Heart left ventricle (tissue), 16 donors: ENCODE measurements around the gene SMC3. TPM values are rescaled to one million over a fixed set of nuclear protein-coding genes. Genes with fewer than 3 reads are reported as not detected.
"Not testable (repeated sequence)": the region's sequence is repeated elsewhere in the genome, so short reads cannot be mapped to it uniquely, and the experiment has no call there.

Source experiments
- ATAC-seq, 4 donors: fragments of 200-7000 bp; cut with Tn5 transposase; one replicate each; pipeline ENCODE4 v1.9.1; 2020 to 2022; ENCODE audit warnings: moderate library complexity in 4 of 4, mild to moderate bottlenecking in 3 of 4, moderate number of reproducible peaks in 1 of 4
- DNase-seq, 5 donors: peaks; one replicate each; pipeline ENCODE4 v3.0.0-alpha.2; 2020
- H3K27ac ChIP-seq, 12 donors: fragments of 200-600 bp; sonication (generic) in 4 of 12; one replicate each; pipeline versions ENCODE4 v1.5.0 to v1.8.0; 2016 to 2022; ENCODE audit warnings: mild to moderate bottlenecking in 2 of 12
- H3K27me3 ChIP-seq, 9 donors: fragments of 200-600 bp; sonication (generic) in 2 of 9; one replicate each; pipeline versions ENCODE4 v1.5.1 to v1.8.0; 2016 to 2022; ENCODE audit warnings: mild to moderate bottlenecking in 3 of 9
- H3K36me3 ChIP-seq, 9 donors: fragments of 200-600 bp; sonication (generic) in 2 of 9; one replicate each; pipeline versions ENCODE4 v1.5.0 to v1.8.0; 2018 to 2022; ENCODE audit warnings: mild to moderate bottlenecking in 2 of 9
- H3K4me1 ChIP-seq, 12 donors: fragments of 200-600 bp; sonication (generic) in 4 of 12; one replicate each; pipeline versions ENCODE4 v1.5.0 to v1.8.0; 2016 to 2022; ENCODE audit warnings: mild to moderate bottlenecking in 3 of 12
- H3K4me3 ChIP-seq, 12 donors: fragments of 200-600 bp; sonication (generic) in 4 of 12; one replicate each; pipeline versions ENCODE4 v1.5.0 to v1.8.0; 2017 to 2022; ENCODE audit warnings: mild to moderate bottlenecking in 9 of 12, moderate library complexity in 4 of 12
- H3K9me3 ChIP-seq, 12 donors: fragments of 200-600 bp; sonication (generic) in 4 of 12; one replicate each; pipeline versions ENCODE4 v1.5.0 to v1.8.0; 2016 to 2022; ENCODE audit warnings: mild to moderate bottlenecking in 1 of 12
- CTCF ChIP-seq, 12 donors: fragments of 200-600 bp; sonication (generic) in 4 of 12; IDR thresholded peaks; one replicate each; pipeline versions ENCODE4 v1.5.0 to v1.8.0; 2018 to 2022; ENCODE audit warnings: antibody characterized with exemption in 12 of 12, mild to moderate bottlenecking in 5 of 12
- POLR2A ChIP-seq, 2 donors: fragments of 450-650 bp; IDR thresholded peaks; one replicate each; pipeline ENCODE4 v1.6.1; 2017; ENCODE audit warnings: antibody characterized with exemption in 2 of 2, mild to moderate bottlenecking in 2 of 2, moderate library complexity in 2 of 2
- WGBS, 4 donors: extraction: QIAGEN DNeasy Blood & Tissue Kit in 2 of 4; methylation state at CpG; one replicate each; pipeline versions ENCODE4 v1.1.5 to v1.1.7; 2013 to 2018; 5-methylcytosine and 5-hydroxymethylcytosine counted together
- intact Hi-C, 10 donors: fragments of 100-400 bp; cut with DNase I; formaldehyde crosslinking; loops; one replicate each; pipeline versions ENCODE4 v1.11.1 to v1.14.2; 2022
- polyA plus RNA-seq, 2 donors: library from polyadenylated mRNA; stranded (reverse); fragments of 200-250 nt; gene quantifications; one replicate each; pipeline ENCODE4 v1.2.3, GENCODE V29; 2013
- total RNA-seq, 9 donors: library from RNA; depleted of rRNA in 2 of 9; stranded (reverse); fragments of >200 nt in 2 of 9; fragmentation: NEBNext Ultra II Directional in 3 of 9; extraction: Animal tissue kit (Norgen Biotek cat#: 25700) in 3 of 9; gene quantifications; one replicate each; pipeline versions ENCODE4 v1.1.0 to v1.2.4, GENCODE V29; 2016 to 2023
- donor health status: ischemic (EF 13 %, LVEDD 7.1; RV severe dilation, severe dysfunction).
- donor health status: healthy with polysubstance abuse.
- donor health status: DM: no; HTN: yes; CAD: no.
- donor health status: DM: no; HTN: no; CAD: no.
- donor health status: ischemic (EF 25% LVEDD 6.9; RV normal size, moderate dysfunction).
- donor health status: ischemic (EF 25% LVEDD 5.7; RV mildly dilated, moderate dysfunction).
- donor health status: healthy.
- donor health status: DM: yes; HTN: yes; CAD: no.
- donor health status: ischemic (EF 35%, LVEDD 5.7; RV mildly dilated, moderate dysfunction).
- donor health status: nonischemic (EF 11% LVEDD 7.7; RV severe dilation, severe dysfunction).
- donor health status: DM: yes; HTN: yes; CAD: no.
- donor health status: PGD.
- donor health status: ischemic (EF 29% LVEDD 5.4; RV normal size, mild dysfunction).
- donor health status: nonischemic (EF 23%, LVEDD 6.1; RV moderate dilation, normal function).

Gene SMC3
- total and polyA plus RNA-seq, 11 donors = 12.0 to 29.2 (median 19.6) TPM

- WGBS, 4 donors = 89 to 97% (median 95%) methylated on average over 2 of the region's 2 CpGs
- DNase-seq (no peak), ATAC-seq (no peak)
- no peak for TF ChIP-seq CTCF (IDR thresholded peaks at IDR 0.05)
- no peak for TF ChIP-seq POLR2A (IDR thresholded peaks at IDR 0.05)
- H3K27ac ChIP-seq = no peak overlapping the region
- H3K4me1 ChIP-seq = peaks cover 0 to 53% (median 5%) of the 10 kb centered on the region in 12 donors
- H3K27me3 ChIP-seq = peaks cover 0 to 4% (median 0%) of the 10 kb centered on the region in 9 donors
- no peaks in the 10 kb centered on the region for H3K9me3 ChIP-seq
- no peak overlapping the region for H3K4me3 ChIP-seq
- intact Hi-C loops = loop anchor here in 3 of 10 donors (5.0 to 10.0 kb wide), 3 partner anchors 174 to 397 kb away; no protein-coding TSS in a partner anchor
- H3K36me3 ChIP-seq = no peaks in the 10 kb centered on the region
Observed at GRCh38 chr10:110531687-110532086, 35.8 kb upstream of the SMC3 start.

- H3K36me3 ChIP-seq, H3K4me3 ChIP-seq, H3K27me3 ChIP-seq, ATAC-seq, H3K9me3 ChIP-seq, DNase-seq, H3K27ac ChIP-seq: not testable (repeated sequence)
- peaks cover 0 to 53% (median 5%) of the 10 kb centered on the region in 12 donors for H3K4me1 ChIP-seq
- 87 to 91% (median 89%) methylated on average over 4 of the region's 4 CpGs for WGBS, 4 donors
- intact Hi-C loops = loop anchor here in 3 of 10 donors (5.0 to 10.0 kb wide), 3 partner anchors 175 to 398 kb away; no protein-coding TSS in a partner anchor
Observed at GRCh38 chr10:110532628-110533027, 34.9 kb upstream of the SMC3 start.

GRCh38 chr10:110533149-110533548, 34.3 kb upstream of the SMC3 start:
- 26 to 36% (median 32%) methylated on average over 3 of the region's 3 CpGs for WGBS, 4 donors
- Histone ChIP-seq H3K36me3 (no peaks in the 10 kb centered on the region), H3K27me3 (peaks cover 0 to 4% (median 0%) of the 10 kb centered on the region in 9 donors), H3K9me3 (no peaks in the 10 kb centered on the region), H3K4me1 (peaks cover 0 to 53% (median 5%) of the 10 kb centered on the region in 12 donors), H3K4me3 (no peak overlapping the region), H3K27ac (no peak overlapping the region)
- TF ChIP-seq CTCF (IDR thresholded peaks at IDR 0.05) (no peak), POLR2A (IDR thresholded peaks at IDR 0.05) (no peak)
- intact Hi-C loops = loop anchor here in 3 of 10 donors (5.0 to 10.0 kb wide), 3 partner anchors 176 to 398 kb away; no protein-coding TSS in a partner anchor
- ATAC-seq (no peak), DNase-seq (no peak)

- no peak overlapping the region for H3K4me3 ChIP-seq
- no peaks in the 10 kb centered on the region for H3K36me3 ChIP-seq
- TF ChIP-seq POLR2A (IDR thresholded peaks at IDR 0.05) (no peak), CTCF (IDR thresholded peaks at IDR 0.05) (no peak)
- peaks cover 0 to 38% (median 5%) of the 10 kb centered on the region in 12 donors for H3K4me1 ChIP-seq
- whole genome bisulfite sequencing, 4 donors = 85 to 94% (median 87%) methylated on average over 2 of the region's 2 CpGs
- no peak overlapping the region for H3K27ac ChIP-seq
- peaks cover 0 to 4% (median 0%) of the 10 kb centered on the region in 9 donors for H3K27me3 ChIP-seq
- no peak for DNase-seq
- ATAC-seq = no peak
- no peaks in the 10 kb centered on the region for H3K9me3 ChIP-seq
- intact Hi-C loops = loop anchor here in 3 of 10 donors (5.0 to 10.0 kb wide), 3 partner anchors 177 to 400 kb away; no protein-coding TSS in a partner anchor
Observed at GRCh38 chr10:110534571-110534970, 32.9 kb upstream of the SMC3 start.
